HG03378 (cell line): Measurements from ENCODE around the gene RFESD.

Experiments
- ATAC-seq: cut with Tn5 transposase; IDR thresholded peaks from one replicate; pipeline ENCODE4 v1.9.1; 2021; ENCODE audit warnings: mild to moderate bottlenecking, moderate library complexity; ENCODE audit not compliant: unreplicated experiment

The RFESD gene

GRCh38 chr5:95646569-95647431, at the start of gene RFESD:
Gene RFESD (plus strand): TSS chr5:95646777. CDS start chr5:95652272, 5,495 bp downstream.
- peak; percentile 94 for ATAC-seq

DNA sequence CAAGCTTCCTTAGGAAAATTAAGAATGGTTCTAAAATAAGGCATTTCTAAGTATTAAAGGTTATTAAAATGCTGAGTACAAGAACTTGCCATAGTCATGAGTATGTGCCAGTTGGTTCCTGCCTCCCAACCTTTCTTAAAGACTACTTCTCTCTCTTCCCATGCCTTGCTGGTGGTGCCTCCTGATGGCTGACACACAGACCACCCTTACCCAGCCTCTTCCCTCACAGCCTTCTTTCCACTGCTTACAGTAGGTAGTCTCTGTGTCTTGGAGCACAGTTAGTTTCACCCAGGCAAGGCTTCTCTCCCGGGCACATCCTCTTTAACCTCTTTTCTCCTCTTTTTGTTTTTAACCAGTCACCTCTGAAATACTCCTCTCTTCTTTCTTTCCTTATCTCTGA, 47.3 kb upstream of the RFESD start:
- no peak for ATAC-seq

DNA sequence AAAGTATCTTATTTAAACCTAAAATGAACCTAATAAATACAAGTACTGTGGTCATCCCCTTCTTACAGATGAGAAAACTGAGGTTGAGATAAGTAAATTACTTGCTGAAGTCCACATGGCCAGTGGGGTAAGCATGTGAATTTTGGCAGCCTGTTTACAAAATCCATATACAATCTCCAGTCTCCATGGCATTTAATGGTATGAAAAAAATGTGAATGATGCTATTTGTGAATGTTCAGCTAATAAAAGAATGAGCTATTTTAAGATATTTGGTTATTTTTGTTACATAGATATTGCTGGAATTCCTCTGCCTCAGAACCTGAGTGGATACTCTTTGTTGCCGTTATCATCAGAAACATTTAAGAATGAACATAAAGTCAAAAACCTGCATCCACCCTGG, 46.0 kb upstream of the RFESD start:
- ATAC-seq = no peak

DNA sequence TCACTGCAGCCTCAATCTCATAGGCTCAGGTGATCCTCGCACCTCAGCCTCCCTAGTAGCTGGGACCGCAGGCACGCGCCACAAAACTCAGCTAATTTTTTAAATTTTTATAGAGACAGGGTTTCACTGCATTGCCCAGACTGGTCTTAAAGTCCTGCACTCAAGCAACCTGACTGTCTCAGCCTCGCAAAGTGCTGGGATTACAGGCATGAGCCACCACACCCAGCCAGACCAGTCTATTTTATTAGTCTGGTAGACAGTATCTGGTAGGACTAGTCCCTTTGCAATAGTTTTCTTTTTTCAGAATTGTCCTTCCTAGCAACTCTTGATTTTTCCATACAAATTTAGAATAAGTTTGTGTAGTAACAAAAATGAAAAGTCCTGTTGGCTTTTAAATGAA, 40.8 kb upstream of the RFESD start:
- ATAC-seq = no peak

DNA sequence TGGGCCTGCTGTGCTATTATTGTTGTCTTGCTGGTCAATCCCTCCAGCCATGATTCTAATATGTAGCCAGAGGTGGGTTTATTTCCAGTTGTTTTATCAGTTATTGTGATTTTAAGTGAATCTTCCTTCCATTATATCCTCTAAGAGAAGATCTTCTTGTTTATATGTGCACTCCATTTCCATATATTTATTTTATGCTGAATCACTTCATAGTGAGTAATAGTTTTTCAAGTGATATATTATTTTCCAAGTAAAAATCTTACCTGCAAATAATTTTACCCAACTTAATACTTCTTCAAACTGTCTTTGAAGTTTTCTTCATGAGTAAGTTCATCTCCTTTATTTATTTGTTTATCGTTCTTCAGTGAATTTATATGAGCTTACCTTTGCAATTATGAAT, 40.2 kb upstream of the RFESD start:
- ATAC-seq = no peak

DNA sequence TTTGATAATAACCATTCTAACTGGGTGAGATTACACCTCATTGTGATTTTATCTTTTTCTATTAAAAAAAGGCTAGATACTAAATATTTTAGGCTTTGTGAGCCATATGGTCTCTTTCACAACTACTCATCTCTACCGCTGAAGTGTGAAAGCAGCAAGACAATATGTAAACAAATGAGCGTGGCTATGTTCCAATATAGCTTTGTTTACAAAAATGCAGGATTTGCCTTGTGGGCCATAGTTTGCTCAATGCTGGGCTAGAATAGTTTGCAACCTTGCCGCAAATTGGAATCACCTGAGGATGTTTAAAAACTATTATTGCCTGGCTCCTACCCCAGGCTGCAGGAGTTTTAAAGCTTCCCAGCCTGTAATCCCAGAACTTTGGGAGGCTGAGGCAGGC, 36.9 kb upstream of the RFESD start:
- ATAC-seq = no peak

DNA sequence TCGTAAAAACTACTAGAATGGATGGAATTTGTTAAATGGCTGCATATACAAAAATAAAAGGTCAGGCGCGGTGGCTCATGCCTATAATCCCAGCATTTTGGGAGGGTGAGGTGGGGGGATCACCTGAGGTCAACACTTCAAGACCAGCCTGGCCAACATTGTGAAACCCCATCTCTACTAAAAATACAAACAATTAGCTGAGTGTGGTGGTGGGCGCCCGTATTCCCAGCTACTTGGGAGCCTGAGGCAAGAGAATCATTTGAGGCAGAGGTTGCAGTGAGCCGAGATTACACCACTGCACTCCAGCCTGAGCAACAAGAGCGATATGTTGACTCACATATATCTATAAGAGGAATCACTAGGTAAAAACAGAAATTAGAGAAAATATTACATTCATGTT, 36.0 kb upstream of the RFESD start:
- no peak for ATAC-seq

- ATAC-seq = no peak
These were observed 35.2 kb upstream of the RFESD start for GRCh38 chr5:95611396-95611795.

DNA sequence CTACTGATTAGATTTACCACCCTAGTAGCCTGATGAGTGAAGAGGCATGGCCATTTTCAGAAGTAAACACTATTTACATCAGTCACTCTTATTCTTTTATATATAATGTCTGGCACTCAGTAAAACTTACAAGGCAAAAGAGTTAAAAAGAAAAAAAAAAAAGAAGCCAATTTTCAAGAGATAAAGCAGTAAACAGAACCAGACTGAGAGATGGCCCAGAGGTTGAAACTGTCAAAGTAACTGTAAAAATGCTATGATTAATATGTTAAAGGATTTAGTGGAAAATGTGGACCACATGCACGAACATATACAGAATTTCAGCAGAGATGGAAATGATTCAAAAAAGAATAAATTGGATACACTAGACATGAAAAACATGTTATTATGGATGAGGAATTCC, 33.1 kb upstream of the RFESD start:
- no peak for ATAC-seq

DNA sequence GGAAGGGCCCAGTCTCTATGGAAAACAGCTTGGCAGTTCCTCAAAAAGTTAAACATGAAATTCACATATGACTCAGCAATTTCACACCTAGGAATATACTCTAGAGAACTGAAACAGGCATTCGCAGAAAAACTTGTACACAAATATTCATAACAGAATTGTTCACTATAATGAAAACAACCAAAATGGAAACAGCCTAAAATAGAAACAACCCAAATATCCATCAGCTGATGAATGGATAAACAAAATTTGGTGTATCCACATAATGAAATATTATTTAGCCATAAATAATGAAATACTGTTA, 31.5 kb upstream of the RFESD start:
- peak; percentile 71 for ATAC-seq

DNA sequence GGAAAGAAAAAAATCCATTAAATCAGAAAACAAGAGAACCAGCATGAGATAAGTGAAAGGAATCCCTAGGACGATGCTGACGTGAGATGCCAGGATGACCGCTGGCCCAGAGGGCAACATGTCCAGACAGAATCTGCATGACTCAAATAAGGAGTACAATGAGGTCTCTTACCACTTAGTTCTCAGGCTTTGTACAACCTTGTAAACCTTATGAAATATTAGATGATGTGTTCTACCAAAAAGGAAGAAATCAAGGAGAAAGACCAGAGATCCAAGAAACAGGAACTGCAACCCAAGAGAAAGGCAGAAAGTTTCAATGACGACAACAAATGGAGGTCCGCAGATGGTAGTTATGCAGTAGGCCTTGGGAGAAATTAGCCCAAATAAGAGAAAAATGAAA, 29.5 kb upstream of the RFESD start:
- no peak for ATAC-seq

GRCh38 chr5:95619096-95619495, 27.5 kb upstream of the RFESD start:
- ATAC-seq = no peak

DNA sequence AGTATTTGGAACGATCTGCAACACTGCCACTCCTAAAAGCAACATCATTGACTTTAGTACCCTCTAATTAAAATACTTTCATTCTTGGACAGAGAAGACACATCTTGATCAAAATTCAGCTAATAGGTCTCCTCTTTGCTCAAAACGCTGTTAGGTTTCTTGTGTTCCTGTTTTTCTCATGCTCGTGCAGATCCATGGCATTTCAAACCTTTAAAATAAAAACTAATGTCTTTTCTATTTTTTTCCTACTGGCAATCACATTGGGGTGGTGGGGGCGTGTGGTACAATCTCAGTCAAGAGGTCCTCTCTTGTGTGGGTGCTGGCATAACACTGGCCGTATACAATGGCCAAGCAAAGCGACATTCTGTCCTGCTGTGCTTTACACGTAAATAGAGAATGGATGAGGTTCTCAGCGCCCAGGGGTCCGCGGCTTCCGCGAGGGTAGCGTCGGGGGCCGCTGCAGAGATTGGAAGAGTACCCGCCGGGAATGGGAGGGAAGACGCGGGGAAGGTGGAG, 27.0 kb upstream of the RFESD start:
- no peak for ATAC-seq

GRCh38 chr5:95620030-95620869, 26.3 kb upstream of the RFESD start, which contains the start of gene GPR150:
Gene GPR150 (plus strand): TSS chr5:95620087. CDS start chr5:95620276, 189 bp downstream.
- peak; percentile 42 for ATAC-seq

GRCh38 chr5:95620870-95621838, 25.4 kb upstream of the RFESD start:
- ATAC-seq = peak; percentile 37

DNA sequence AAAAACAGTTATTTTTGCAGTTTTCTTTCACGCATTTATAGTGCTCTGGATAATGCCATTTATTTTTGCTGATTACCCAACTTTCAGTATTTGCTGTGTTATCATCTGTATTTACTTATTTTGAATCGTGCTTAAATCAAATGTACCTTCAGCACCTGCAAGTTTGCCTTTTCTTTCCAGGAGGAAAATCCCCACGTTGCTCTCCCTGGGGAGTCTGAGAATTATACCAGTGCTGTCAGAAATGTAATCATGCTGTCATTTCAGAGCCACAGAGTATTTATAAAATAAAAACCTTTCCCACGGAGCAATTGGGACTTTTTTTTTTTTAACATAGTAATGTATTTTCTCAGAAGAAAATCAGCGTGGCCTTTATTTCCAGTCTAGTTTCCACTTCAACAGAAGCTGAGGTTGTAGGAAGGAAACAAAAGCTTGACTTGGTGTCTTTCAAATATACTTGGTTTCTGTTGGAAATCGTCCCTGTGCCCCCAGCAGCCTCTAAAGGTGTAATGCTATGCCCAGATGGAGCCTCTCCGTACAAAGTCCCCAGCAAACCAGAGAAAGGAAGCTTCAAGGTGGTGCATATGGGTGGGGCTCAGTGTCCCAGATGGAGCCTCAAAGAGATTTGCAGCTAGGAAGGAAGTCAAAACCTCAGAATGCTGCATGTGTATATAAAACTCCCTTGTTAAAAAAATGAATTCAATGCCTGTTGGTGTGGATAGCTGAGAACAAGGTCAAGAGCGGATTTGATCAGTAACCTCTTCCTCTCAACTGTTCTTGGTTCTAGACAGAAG, 24.5 kb upstream of the RFESD start:
- no peak for ATAC-seq

DNA sequence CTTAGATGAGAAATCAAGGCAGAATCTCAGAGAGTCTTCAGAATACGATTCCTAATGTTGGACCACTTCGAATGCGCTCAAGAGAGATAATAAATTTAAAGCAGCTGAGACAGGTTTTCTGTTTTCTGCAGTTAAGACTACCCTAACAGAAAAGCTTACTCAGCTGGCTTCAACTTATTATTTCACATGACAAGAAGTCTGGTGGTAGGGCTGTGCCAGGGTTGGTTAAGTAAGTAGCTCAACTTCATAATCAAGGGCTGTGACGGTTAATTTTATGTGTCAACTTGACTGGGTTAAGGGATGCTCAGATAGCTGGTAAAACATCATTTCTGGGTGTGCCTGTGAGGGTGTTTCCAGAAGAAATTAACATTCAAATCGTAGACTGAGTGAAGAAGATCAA, 22.9 kb upstream of the RFESD start:
- no peak for ATAC-seq

DNA sequence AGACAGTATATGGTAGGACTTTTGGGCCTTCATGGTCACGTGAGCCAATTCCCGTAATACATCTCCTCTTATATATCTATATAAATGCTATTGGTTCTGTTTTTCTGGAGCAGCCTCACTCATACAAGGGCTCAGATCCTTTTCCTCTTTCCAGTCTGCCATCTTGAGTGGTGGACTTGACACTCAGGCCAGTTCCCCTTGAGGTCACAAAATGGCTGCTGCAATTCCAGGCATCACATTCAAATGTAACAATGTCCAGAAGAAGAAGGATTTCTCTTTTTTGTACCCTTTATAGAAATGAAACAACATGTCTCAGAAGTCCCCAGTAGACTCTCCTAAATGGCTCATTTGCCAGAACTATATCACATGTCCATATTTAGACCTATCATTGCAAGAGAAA, 22.2 kb upstream of the RFESD start:
- no peak for ATAC-seq

GRCh38 chr5:95626701-95627100, 19.9 kb upstream of the RFESD start:
- ATAC-seq = no peak
